C4-2B (cell line): Measurements from ENCODE around the gene TAOK1.

Experiments used
- CTCF ChIP-seq: fragments of 450-650 bp; conservative IDR thresholded peaks from 2 replicates; pipeline ENCODE4 v1.5.1; 2017; ENCODE audit warnings: mild to moderate bottlenecking
- ZFX ChIP-seq: fragments of 450-650 bp; IDR thresholded peaks from 2 replicates; pipeline ENCODE4 v1.6.1; 2017

GRCh38 chr17:29518359-29518758, 128.2 kb downstream of the TAOK1 start:
- no peak for TF ChIP-seq CTCF
- no peak for TF ChIP-seq ZFX
